ENCODE results near the gene BMPER.

Gene BMPER

DNA sequence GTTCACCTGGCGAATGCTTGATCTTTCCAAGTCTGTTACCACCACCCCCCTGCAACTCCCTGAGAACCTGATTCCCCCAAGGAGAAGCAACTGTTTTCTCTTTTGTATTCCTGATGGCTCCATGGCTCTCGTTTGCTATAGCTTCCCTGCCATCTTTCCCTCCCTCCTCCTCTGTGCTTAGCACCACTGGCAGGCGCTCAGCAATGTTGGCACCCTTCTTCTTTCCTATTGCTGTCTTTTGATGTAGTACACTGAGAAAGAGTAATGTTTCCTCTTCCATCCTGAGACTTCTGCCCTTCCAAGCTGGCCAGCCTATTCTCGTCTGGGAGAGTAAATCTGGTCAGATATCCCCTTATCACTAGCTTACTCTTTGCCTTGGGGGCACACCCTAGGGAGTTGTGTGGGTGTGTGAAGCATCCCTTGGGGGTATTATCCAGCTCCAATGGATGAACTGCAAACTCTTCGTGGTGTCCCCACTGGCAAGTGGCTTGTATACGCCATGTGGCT is 74.0 kb downstream of the BMPER start:
- no peak overlapping the region for H3K4me3 ChIP-seq (ENCODE audit: low read length)
- TF ChIP-seq CTCF (conservative IDR thresholded peaks at IDR 0.05; ENCODE audit: low read length), result no peak
- no peak for DNase-seq (ENCODE audit: low read depth)

GRCh38 chr7:33979807-33980355 is 74.5 kb downstream of the BMPER start:
- DNase-seq (ENCODE audit: low read depth), result peak; percentile 98
- H3K4me3 ChIP-seq (ENCODE audit: low read length), result no peak overlapping the region

GRCh38 chr7:33981226-33981625 is 75.9 kb downstream of the BMPER start:
- peak; percentile 75 for DNase-seq (ENCODE audit: low read depth)
- TF ChIP-seq CTCF (conservative IDR thresholded peaks at IDR 0.05; ENCODE audit: low read length), result no peak
- H3K4me3 ChIP-seq (ENCODE audit: low read length), result no peak overlapping the region

More at GRCh38 chr7:33979807-33980355, 74.5 kb downstream of the BMPER start:
- TF ChIP-seq CTCF (conservative IDR thresholded peaks at IDR 0.05; ENCODE audit: low read length), result no peak

DNA sequence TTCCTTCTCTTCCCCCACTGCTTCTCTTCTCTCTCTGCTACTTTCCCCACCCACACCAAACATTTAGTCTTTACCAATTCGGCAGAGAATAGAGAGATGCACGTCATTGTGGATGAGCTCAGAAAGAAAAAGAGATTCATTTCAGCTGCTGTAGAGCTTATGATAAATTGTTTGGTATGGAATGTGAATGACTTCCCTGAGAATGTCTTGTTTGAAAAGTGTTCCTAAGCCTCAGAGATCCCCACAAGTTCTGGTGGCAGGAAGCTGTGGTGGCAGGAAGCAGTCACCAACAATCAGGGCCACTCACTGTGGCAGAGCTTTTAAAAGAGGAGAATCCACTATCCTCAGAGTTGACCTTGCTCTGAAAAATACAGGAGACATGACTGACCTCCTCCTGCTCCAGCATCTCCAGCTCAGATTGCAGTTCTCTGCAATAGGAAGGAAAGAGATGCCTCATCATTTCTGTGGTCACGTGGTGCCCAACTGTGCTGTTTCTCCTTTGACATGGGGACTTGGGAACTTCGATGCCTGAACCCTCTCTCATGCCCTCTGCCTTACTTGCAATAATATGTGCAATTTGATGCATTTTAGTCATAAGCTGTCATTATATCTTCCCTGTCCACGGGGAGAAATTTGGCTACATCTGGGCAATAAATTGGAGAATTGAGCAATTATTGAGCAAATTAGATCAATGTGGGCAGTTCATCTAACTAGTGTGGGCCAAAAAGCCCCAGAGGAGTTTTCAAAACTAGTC is 76.5 kb downstream of the BMPER start:
- peak; percentile 95 for DNase-seq (ENCODE audit: low read depth)
- no peak for TF ChIP-seq CTCF (conservative IDR thresholded peaks at IDR 0.05; ENCODE audit: low read length)

DNA sequence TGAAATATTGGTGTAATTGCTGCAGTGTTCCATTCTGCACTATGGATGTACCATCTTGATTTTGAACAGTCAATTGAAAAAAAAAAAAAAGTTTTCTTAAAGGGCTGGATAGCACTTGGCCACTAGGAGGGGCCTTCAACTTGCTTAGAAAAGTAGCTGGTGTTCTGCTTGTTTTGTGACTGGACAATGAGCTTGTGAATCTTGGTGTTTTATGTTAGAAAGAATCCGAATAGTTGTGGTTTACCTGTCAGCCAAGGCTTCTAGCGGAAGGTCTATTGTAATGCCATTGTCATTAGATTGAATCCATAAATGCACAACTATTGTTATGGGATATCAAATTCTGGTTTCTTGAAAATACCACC is 77.1 kb downstream of the BMPER start:
- DNase-seq (ENCODE audit: low read depth), result no peak
- no peak overlapping the region for H3K4me3 ChIP-seq (ENCODE audit: low read length)
- peak; percentile 82 for TF ChIP-seq CTCF (conservative IDR thresholded peaks at IDR 0.05; ENCODE audit: low read length)

More for the DNA sequence above, 76.5 kb downstream of the BMPER start:
- no peak overlapping the region for H3K4me3 ChIP-seq (ENCODE audit: low read length)

DNA sequence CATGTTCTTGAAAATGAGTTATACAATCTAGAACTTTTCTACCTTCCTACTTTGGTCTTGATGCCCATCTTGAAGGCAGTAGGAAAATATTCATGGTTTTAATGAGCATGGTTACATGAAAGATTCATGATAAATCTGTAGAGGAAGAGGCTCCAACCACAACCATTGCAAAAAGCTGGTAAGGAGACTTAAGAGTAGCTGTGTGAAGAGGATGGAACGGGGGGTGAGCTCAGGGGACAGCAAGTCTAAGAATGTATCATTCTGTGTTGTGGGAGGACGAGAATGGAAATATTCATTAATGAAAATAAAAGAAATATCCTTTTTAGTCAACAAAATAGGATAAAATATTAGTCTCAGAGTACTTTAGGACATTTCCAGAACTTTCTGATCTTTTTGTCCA is 81.1 kb downstream of the BMPER start:
- peak; percentile 78 for DNase-seq (ENCODE audit: low read depth)
- no peak for TF ChIP-seq CTCF (conservative IDR thresholded peaks at IDR 0.05; ENCODE audit: low read length)
- H3K4me3 ChIP-seq (ENCODE audit: low read length), result no peak overlapping the region

Data from AG10803 (cell line).